B cell (primary cell): ENCODE results near the gene NTM.

Experiments used
- CTCF ChIP-seq: fragments of 200-600 bp; IDR thresholded peaks from one replicate; pipeline ENCODE4 v1.8.0; 2022; ENCODE audit warnings: antibody characterized with exemption, mild to moderate bottlenecking
- EZH2 ChIP-seq: IDR thresholded peaks from 2 replicates; pipeline ENCODE4 v1.6.1; 2012; ENCODE audit warnings: borderline replicate concordance, low read depth, mild to moderate bottlenecking, moderate library complexity, low read length; ENCODE audit not compliant: insufficient read depth, poor library complexity, severe bottlenecking

GRCh38 chr11:132005887-132006286 lies 635.5 kb downstream of the NTM start:
- no peak for TF ChIP-seq CTCF
- no peak for TF ChIP-seq EZH2
